Head of caudate nucleus (tissue), 42 donors: ENCODE data around the gene SYNGR3.

ENCODE experiments used
- DNase-seq, 42 donors: peaks; one replicate each; pipeline versions ENCODE4 v3.0.0 to v3.0.0-alpha.2; 2020 to 2021; ENCODE audit warnings: mixed read lengths in 7 of 42
- intact Hi-C: fragments of 100-400 bp; cut with DNase I; formaldehyde crosslinking; loops from one replicate; pipeline ENCODE4 v1.15.0; 2022

Gene SYNGR3

GRCh38 chr16:2019518-2019920 lies 29.7 kb downstream of the SYNGR3 start, which contains the start of gene NPW:
TSS of gene NPW (plus strand) at chr16:2019785.
- DNase-seq: no peak
- intact Hi-C loops: no loop called here

- no peak for DNase-seq
- intact Hi-C loops: loop anchor here (5.0 kb wide), 1 partner anchor 137 kb away; the partner anchor contains the start of gene TRAF7
Measured at GRCh38 chr16:2019921-2020831, 30.4 kb downstream of the SYNGR3 start.

- peak in 1 of 42 donors; percentile 18 for DNase-seq
- intact Hi-C loops: loop anchor here (5.0 kb wide), 1 partner anchor 135 kb away; the partner anchor contains the start of gene TRAF7
Measured at GRCh38 chr16:2022723-2023091, 32.9 kb downstream of the SYNGR3 start.

GRCh38 chr16:2023092-2024031 lies 33.6 kb downstream of the SYNGR3 start:
- intact Hi-C loops: loop anchor here (5.0 kb wide), 1 partner anchor 134 kb away; the partner anchor contains the start of gene TRAF7
- DNase-seq: peak; percentile 86 to 99 (median 95)

- no peak for DNase-seq
- intact Hi-C loops: loop anchor here (5.0 kb wide), 1 partner anchor 133 kb away; the partner anchor contains the start of gene TRAF7
Measured at GRCh38 chr16:2024032-2024420, 34.3 kb downstream of the SYNGR3 start.

- intact Hi-C loops: no loop called here
Measured at GRCh38 chr16:2025251-2025650, 35.5 kb downstream of the SYNGR3 start.

GRCh38 chr16:2025878-2026460 lies 36.2 kb downstream of the SYNGR3 start:
- intact Hi-C loops: no loop called here
- DNase-seq: no peak

More at GRCh38 chr16:2025251-2025650, 35.5 kb downstream of the SYNGR3 start:
- DNase-seq: no peak

- DNase-seq: peak in 20 of 42 donors; percentile 22 to 72 (median 50)
- intact Hi-C loops: no loop called here
Measured at GRCh38 chr16:2026461-2027023, 36.8 kb downstream of the SYNGR3 start, which contains the start of gene NHERF2. TSS of gene NHERF2 (plus strand) at chr16:2026902. CDS start at chr16:2027006, 104 bp downstream.

- intact Hi-C loops: no loop called here
- peak in 1 of 42 donors; percentile 29 for DNase-seq
Measured at GRCh38 chr16:2027024-2028010, 37.5 kb downstream of the SYNGR3 start.

- intact Hi-C loops: no loop called here
- no peak for DNase-seq
Measured at GRCh38 chr16:2028146-2028545, 38.4 kb downstream of the SYNGR3 start.

GRCh38 chr16:2028620-2029220 lies 39.0 kb downstream of the SYNGR3 start:
- intact Hi-C loops: no loop called here
- no peak for DNase-seq

GRCh38 chr16:2029350-2029749 lies 39.6 kb downstream of the SYNGR3 start:
- no peak for DNase-seq
- intact Hi-C loops: no loop called here

- DNase-seq: no peak
- intact Hi-C loops: no loop called here
Measured at GRCh38 chr16:2030036-2030435, 40.3 kb downstream of the SYNGR3 start.

GRCh38 chr16:2031081-2031577 lies 41.4 kb downstream of the SYNGR3 start:
- intact Hi-C loops: no loop called here
- no peak for DNase-seq

GRCh38 chr16:2032285-2033056 lies 42.7 kb downstream of the SYNGR3 start:
- DNase-seq: peak in 38 of 42 donors; percentile 26 to 83 (median 62)
- intact Hi-C loops: no loop called here
